Measurements from ENCODE around the gene CHRM1.

CHRM1 gene

GRCh38 chr11:62925745-62926679 is 4.8 kb upstream of the CHRM1 start:
- DNase-seq (ENCODE audit: low read depth in 2 of 2): no peak

GRCh38 chr11:62925308-62925707 is 4.1 kb upstream of the CHRM1 start:
- no peak for DNase-seq (ENCODE audit: low read depth in 2 of 2)

- DNase-seq (ENCODE audit: low read depth in 2 of 2): no peak
These were observed 2.6 kb upstream of the CHRM1 start for GRCh38 chr11:62923601-62924411.

- peak; percentile 37 to 58 for DNase-seq (ENCODE audit: low read depth in 2 of 2)
These were observed 1.7 kb upstream of the CHRM1 start for GRCh38 chr11:62922653-62923431.

GRCh38 chr11:62922189-62922589 is 1.0 kb upstream of the CHRM1 start:
- DNase-seq (ENCODE audit: low read depth in 2 of 2): no peak

- no peak for DNase-seq (ENCODE audit: low read depth in 2 of 2)
These were observed 518 bp upstream of the CHRM1 start for GRCh38 chr11:62921573-62922188.

GRCh38 chr11:62919898-62920640 is 1.1 kb downstream of the CHRM1 start:
- no peak for DNase-seq (ENCODE audit: low read depth in 2 of 2)

GRCh38 chr11:62919476-62919875 is 1.7 kb downstream of the CHRM1 start:
- DNase-seq (ENCODE audit: low read depth in 2 of 2): no peak

GRCh38 chr11:62918531-62918930 is 2.6 kb downstream of the CHRM1 start:
- DNase-seq (ENCODE audit: low read depth in 2 of 2): no peak

GRCh38 chr11:62917906-62918502 is 3.2 kb downstream of the CHRM1 start:
- DNase-seq (ENCODE audit: low read depth in 2 of 2): no peak

GRCh38 chr11:62914416-62914815 is 6.7 kb downstream of the CHRM1 start:
- no peak for DNase-seq (ENCODE audit: low read depth in 2 of 2)

GRCh38 chr11:62912268-62912667 is 8.9 kb downstream of the CHRM1 start:
- no peak for DNase-seq (ENCODE audit: low read depth in 2 of 2)

- no peak for DNase-seq (ENCODE audit: low read depth in 2 of 2)
These were observed 9.7 kb downstream of the CHRM1 start for GRCh38 chr11:62911137-62912130.

- DNase-seq (ENCODE audit: low read depth in 2 of 2): no peak
These were observed 10.9 kb downstream of the CHRM1 start for GRCh38 chr11:62910141-62910882.

GRCh38 chr11:62909107-62909894 is 11.9 kb downstream of the CHRM1 start:
- DNase-seq (ENCODE audit: low read depth in 2 of 2): no peak

GRCh38 chr11:62908468-62909072 is 12.6 kb downstream of the CHRM1 start:
- no peak for DNase-seq (ENCODE audit: low read depth in 2 of 2)

- peak; percentile 60 to 68 for DNase-seq (ENCODE audit: low read depth in 2 of 2)
These were observed 15.1 kb downstream of the CHRM1 start for GRCh38 chr11:62905927-62906531.
